Pancreas (tissue), 10 donors: Measurements from ENCODE around the gene LDLRAD4. TPM values are rescaled to one million over a fixed set of nuclear protein-coding genes. Genes with fewer than 3 reads are reported as not detected.
"Not testable (repeated sequence)": the region's sequence is repeated elsewhere in the genome, so short reads cannot be mapped to it uniquely, and the experiment has no call there.

Experiments
- ATAC-seq, 4 donors: fragments of 200-7000 bp; cut with Tn5 transposase; one replicate each; pipeline versions ENCODE4 v1.8.0 to v1.9.1; 2020; ENCODE audit warnings: mild to moderate bottlenecking in 4 of 4, moderate library complexity in 4 of 4
- DNase-seq, 6 donors: peaks; one replicate each; pipeline ENCODE4 v3.0.0-alpha.2; 2020
- FAIRE-seq: peaks from 2 replicates; lab custom pipeline; 2012; peaks lifted over from hg19 to GRCh38; lab: Jason Lieb, UNC
- H3K27ac ChIP-seq, 4 donors: fragments of 200-600 bp; sonication (generic); 1 replicate in 3 of 4; 2 replicates in 1 of 4; pipeline versions ENCODE4 v1.5.0 to v1.8.0; 2020
- H3K27me3 ChIP-seq, 4 donors: fragments of 200-600 bp; one replicate each; pipeline ENCODE4 v1.8.0; 2021
- H3K36me3 ChIP-seq, 3 donors: fragments of 200-600 bp; sonication (generic) in 1 of 3; one replicate each; pipeline versions ENCODE4 v1.5.0 to v1.8.0; 2020 to 2021
- H3K4me1 ChIP-seq, 3 donors: fragments of 200-600 bp; one replicate each; pipeline ENCODE4 v1.8.0; 2021
- H3K4me3 ChIP-seq, 4 donors: fragments of 200-600 bp; sonication (generic) in 2 of 4; one replicate each; pipeline versions ENCODE4 v1.5.0 to v1.8.0; 2020 to 2021
- H3K9me3 ChIP-seq, 4 donors: fragments of 200-600 bp; one replicate each; pipeline ENCODE4 v1.8.0; 2021
- WGBS, 2 donors: extraction: QIAGEN DNeasy Blood & Tissue Kit; methylation state at CpG; one replicate each; pipeline ENCODE4 v1.1.7; 2013; 5-methylcytosine and 5-hydroxymethylcytosine counted together
- intact Hi-C, 3 donors: fragments of 100-400 bp; cut with DNase I; formaldehyde crosslinking; loops; one replicate each; pipeline versions ENCODE4 v1.11.1 to v1.14.2; 2022
- polyA plus RNA-seq, 2 donors: library from polyadenylated mRNA; stranded (reverse); fragments of 200-250 nt; gene quantifications; one replicate each; pipeline ENCODE4 v1.2.3, GENCODE V29; 2013
- total RNA-seq, 6 donors: library from RNA; stranded (reverse); fragmentation: NEBNext Ultra II Directional in 4 of 6; extraction: Animal tissue kit (Norgen Biotek cat#: 25700) in 4 of 6; gene quantifications; one replicate each; pipeline versions ENCODE4 v1.2.1 to v1.2.4, GENCODE V29; 2021 to 2023
- TF ChIP-seq, protein P1 (sequence below), 4 donors: fragments of 200-600 bp; sonication (generic) in 3 of 4; IDR thresholded peaks; one replicate each; pipeline versions ENCODE4 v1.5.0 to v1.8.0; 2021; ENCODE audit warnings: antibody characterized with exemption in 4 of 4
- donor health status: healthy with polysubstance abuse.
- donor health status: DM: no; HTN: no; CAD: no; lungs with moderate emphysema.
- donor health status: DM: no; HTN: no; CAD: no.
- donor health status: control.
- donor health status: control.
- donor health status: Bipolar disorder and iron deficiency.
- donor health status: DM: yes; HTN: yes; CAD: no.
- donor health status: DM: no; HTN: no; CAD: no.
- donor health status: DM: no; HTN: no; CAD: no.
- donor health status: DM: yes; HTN: yes; CAD: no.

Gene LDLRAD4
- total and polyA plus RNA-seq, 8 donors, result 2.5 to 21.8 (median 5.7) TPM

DNA sequence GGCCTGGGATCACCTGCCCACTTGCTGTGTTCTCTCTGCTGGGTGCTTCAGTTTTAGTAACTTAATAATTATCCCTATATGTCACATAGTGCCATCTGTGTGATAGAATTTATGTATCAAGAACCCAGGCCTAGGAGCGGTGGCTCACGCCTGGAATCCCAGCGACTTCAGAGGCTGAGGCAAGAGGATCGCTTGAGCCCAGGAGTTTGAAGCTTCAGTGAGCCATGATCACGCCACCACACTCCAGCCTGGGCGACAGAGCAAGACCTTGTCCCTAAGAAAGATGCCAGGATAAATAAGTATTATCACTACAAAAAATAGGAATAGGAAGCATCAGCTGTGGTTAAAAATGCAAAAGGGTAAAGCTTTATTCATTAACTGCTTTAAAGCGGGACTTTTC, 267.0 kb downstream of the LDLRAD4 start:
- intact Hi-C loops, result no loop called here
- Histone ChIP-seq H3K4me1 (no peaks in the 10 kb centered on the region), H3K36me3 (no peaks in the 10 kb centered on the region), H3K27me3 (no peaks in the 10 kb centered on the region), H3K9me3 (no peaks in the 10 kb centered on the region), H3K4me3 (no peak overlapping the region), H3K27ac (no peak overlapping the region)
- ATAC-seq (no peak), DNase-seq (no peak), FAIRE-seq (no peak)
- WGBS, 2 donors, result 93 to 95% methylated on average over 7 of the region's 7 CpGs
- TF ChIP-seq, protein P1, sequence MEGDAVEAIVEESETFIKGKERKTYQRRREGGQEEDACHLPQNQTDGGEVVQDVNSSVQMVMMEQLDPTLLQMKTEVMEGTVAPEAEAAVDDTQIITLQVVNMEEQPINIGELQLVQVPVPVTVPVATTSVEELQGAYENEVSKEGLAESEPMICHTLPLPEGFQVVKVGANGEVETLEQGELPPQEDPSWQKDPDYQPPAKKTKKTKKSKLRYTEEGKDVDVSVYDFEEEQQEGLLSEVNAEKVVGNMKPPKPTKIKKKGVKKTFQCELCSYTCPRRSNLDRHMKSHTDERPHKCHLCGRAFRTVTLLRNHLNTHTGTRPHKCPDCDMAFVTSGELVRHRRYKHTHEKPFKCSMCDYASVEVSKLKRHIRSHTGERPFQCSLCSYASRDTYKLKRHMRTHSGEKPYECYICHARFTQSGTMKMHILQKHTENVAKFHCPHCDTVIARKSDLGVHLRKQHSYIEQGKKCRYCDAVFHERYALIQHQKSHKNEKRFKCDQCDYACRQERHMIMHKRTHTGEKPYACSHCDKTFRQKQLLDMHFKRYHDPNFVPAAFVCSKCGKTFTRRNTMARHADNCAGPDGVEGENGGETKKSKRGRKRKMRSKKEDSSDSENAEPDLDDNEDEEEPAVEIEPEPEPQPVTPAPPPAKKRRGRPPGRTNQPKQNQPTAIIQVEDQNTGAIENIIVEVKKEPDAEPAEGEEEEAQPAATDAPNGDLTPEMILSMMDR (IDR thresholded peaks at IDR 0.05), result no peak

DNA sequence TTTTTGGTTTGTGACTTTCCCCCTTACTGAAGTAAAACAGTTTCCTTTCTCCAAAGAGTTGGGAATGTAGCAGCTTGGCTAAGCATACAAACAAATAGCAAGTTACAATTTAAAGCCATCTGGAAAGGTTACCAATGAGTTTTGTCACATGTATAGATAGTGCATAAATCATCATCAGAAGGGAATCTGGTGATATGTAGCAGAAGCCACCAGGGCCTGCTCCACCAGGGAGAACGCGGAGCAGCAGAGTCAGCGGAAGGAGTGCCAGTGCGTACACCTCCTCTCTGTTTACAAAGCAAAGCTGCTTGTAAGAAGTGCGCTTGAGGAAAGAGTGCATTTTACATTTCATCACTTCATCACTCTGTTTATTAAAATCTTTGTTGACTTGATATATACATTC, 267.7 kb downstream of the LDLRAD4 start:
- no peak for ATAC-seq
- Histone ChIP-seq H3K4me1 (no peaks in the 10 kb centered on the region), H3K27ac (no peak overlapping the region), H3K9me3 (no peaks in the 10 kb centered on the region), H3K36me3 (no peaks in the 10 kb centered on the region), H3K4me3 (no peak overlapping the region), H3K27me3 (no peaks in the 10 kb centered on the region)
- no peak for DNase-seq
- FAIRE-seq, result no peak
- TF ChIP-seq, protein P1 (IDR thresholded peaks at IDR 0.05), result no peak
- 84 to 85% methylated on average over 5 of the region's 5 CpGs for WGBS, 2 donors
- intact Hi-C loops, result no loop called here

GRCh38 chr18:13486686-13487085, 268.1 kb downstream of the LDLRAD4 start:
- TF ChIP-seq, protein P1 (IDR thresholded peaks at IDR 0.05), result no peak

GRCh38 chr18:13487237-13487636, 268.7 kb downstream of the LDLRAD4 start:
- TF ChIP-seq, protein P1 (IDR thresholded peaks at IDR 0.05), result no peak
- WGBS, 2 donors, result 62 to 64% methylated on average over 7 of the region's 7 CpGs
- intact Hi-C loops, result no loop called here
- Histone ChIP-seq H3K4me3 (no peak overlapping the region), H3K4me1 (no peaks in the 10 kb centered on the region), H3K9me3 (no peaks in the 10 kb centered on the region), H3K36me3 (no peaks in the 10 kb centered on the region), H3K27ac (no peak overlapping the region), H3K27me3 (no peaks in the 10 kb centered on the region)
- DNase-seq (no peak), FAIRE-seq (no peak), ATAC-seq (no peak)

More at GRCh38 chr18:13486686-13487085, 268.1 kb downstream of the LDLRAD4 start:
- intact Hi-C loops, result no loop called here
- H3K27ac ChIP-seq, result no peak overlapping the region
- no peak overlapping the region for H3K4me3 ChIP-seq
- no peak for ATAC-seq
- DNase-seq, result no peak
- WGBS, 2 donors, result 63 to 66% methylated on average over 9 of the region's 9 CpGs
- no peaks in the 10 kb centered on the region for H3K27me3 ChIP-seq
- no peaks in the 10 kb centered on the region for H3K4me1 ChIP-seq
- FAIRE-seq, result no peak
- H3K9me3 ChIP-seq, result no peaks in the 10 kb centered on the region
- no peaks in the 10 kb centered on the region for H3K36me3 ChIP-seq

DNA sequence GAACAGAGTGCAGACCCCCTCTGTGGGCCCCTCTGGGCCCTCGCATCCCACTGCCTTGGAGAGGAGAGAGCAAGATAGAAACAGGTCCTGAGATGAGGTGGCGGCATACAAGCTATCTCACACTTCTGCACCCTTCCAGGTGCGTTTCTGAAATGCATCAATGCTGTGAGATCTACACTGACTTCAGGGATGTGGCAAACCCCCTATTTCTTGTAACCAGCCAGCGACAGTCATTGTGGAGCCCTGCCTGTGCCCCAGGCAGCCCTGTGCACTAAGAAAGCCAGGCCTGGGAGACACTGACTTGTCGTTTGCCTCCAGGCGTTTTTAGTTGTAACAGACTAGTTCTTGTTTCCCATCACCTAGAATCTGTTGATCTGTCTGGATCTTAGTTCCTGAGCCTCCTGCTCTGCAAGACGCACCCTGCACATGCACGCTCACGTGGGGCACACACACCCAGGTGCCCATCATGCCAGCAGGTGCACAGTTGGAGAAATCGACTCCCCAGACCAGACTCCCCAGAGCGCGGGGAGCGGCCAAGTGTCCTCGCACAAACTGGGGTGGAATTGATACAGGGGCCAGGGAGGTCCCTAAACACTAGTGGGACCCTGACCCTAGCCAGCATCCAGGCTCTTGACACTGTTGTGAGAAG, 269.8 kb downstream of the LDLRAD4 start:
- FAIRE-seq (no peak), ATAC-seq (no peak), DNase-seq (no peak)
- Histone ChIP-seq H3K27ac (no peak overlapping the region), H3K9me3 (no peaks in the 10 kb centered on the region), H3K4me3 (no peak overlapping the region), H3K36me3 (no peaks in the 10 kb centered on the region), H3K27me3 (no peaks in the 10 kb centered on the region), H3K4me1 (no peaks in the 10 kb centered on the region)
- TF ChIP-seq, protein P1 (IDR thresholded peaks at IDR 0.05), result no peak
- intact Hi-C loops, result no loop called here
- WGBS, 2 donors, result 77 to 79% methylated on average over 14 of the region's 14 CpGs

DNA sequence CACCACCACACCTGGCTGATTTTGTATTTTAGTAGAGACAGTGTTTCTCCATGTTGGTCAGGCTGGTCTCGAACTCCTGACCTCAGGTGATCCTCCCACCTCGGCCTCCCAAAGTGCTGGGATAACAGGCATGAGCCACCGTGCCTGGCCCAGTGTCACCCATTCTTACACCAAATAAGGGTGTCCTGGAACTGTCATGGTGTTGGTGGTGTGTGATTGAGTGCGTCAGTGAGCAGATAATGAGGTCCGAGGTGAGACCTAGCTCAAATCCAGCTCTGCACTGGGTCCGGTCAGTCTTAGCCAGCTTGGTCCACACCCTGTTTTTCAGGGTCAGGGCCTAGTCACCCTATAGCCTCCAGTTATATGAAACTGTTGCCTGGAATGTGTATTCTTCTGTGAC, 270.7 kb downstream of the LDLRAD4 start:
- H3K27ac ChIP-seq, intact Hi-C loops, ATAC-seq, FAIRE-seq, H3K36me3 ChIP-seq, DNase-seq, H3K4me1 ChIP-seq, H3K9me3 ChIP-seq, H3K4me3 ChIP-seq, H3K27me3 ChIP-seq: not testable (repeated sequence)
- WGBS, 2 donors, result 70 to 81% methylated on average over 6 of the region's 6 CpGs
